SH-SY5Y (cell line): Measurements from ENCODE around the gene KCNE1.

Experiments used
- GATA2 ChIP-seq: IDR thresholded peaks from 2 replicates; pipeline ENCODE4 v1.6.1; 2011; ENCODE audit warnings: mild to moderate bottlenecking, low read depth, low read length
- GATA3 ChIP-seq: IDR thresholded peaks from 2 replicates; pipeline ENCODE4 v1.6.1; 2011; ENCODE audit warnings: low read depth, mild to moderate bottlenecking, low read length, moderate library complexity

GRCh38 chr21:34499116-34499515 is 12.9 kb downstream of the KCNE1 start:
- TF ChIP-seq GATA2, result no peak
- TF ChIP-seq GATA3, result no peak
